GM19324 (cell line): ENCODE measurements around the gene NTM.

ENCODE experiments used
- ATAC-seq: cut with Tn5 transposase; IDR thresholded peaks from one replicate; pipeline ENCODE4 v1.9.1; 2021; ENCODE audit warnings: mild to moderate bottlenecking, moderate library complexity; ENCODE audit not compliant: unreplicated experiment, low FRiP score

Gene NTM

GRCh38 chr11:131628739-131629138 lies 258.3 kb downstream of the NTM start:
- no peak for ATAC-seq

- ATAC-seq = no peak
These were observed 259.6 kb downstream of the NTM start for GRCh38 chr11:131629925-131630540.

GRCh38 chr11:131632971-131633370 lies 262.6 kb downstream of the NTM start:
- ATAC-seq = no peak

GRCh38 chr11:131633921-131634715 lies 263.7 kb downstream of the NTM start:
- ATAC-seq = no peak

- ATAC-seq = no peak
These were observed 267.2 kb downstream of the NTM start for GRCh38 chr11:131637469-131638175.

- ATAC-seq = no peak
These were observed 268.5 kb downstream of the NTM start for GRCh38 chr11:131638889-131639288.

GRCh38 chr11:131640320-131640719 lies 269.9 kb downstream of the NTM start:
- ATAC-seq = no peak

GRCh38 chr11:131642756-131643531 lies 272.5 kb downstream of the NTM start:
- no peak for ATAC-seq

- no peak for ATAC-seq
These were observed 273.9 kb downstream of the NTM start for GRCh38 chr11:131644204-131644795.

- ATAC-seq = no peak
These were observed 274.8 kb downstream of the NTM start for GRCh38 chr11:131645237-131645636.

GRCh38 chr11:131649856-131650255 lies 279.4 kb downstream of the NTM start:
- no peak for ATAC-seq

- no peak for ATAC-seq
These were observed 281.8 kb downstream of the NTM start for GRCh38 chr11:131652231-131652630.

- no peak for ATAC-seq
These were observed 282.8 kb downstream of the NTM start for GRCh38 chr11:131653260-131653659.

GRCh38 chr11:131654849-131655248 lies 284.4 kb downstream of the NTM start:
- no peak for ATAC-seq

GRCh38 chr11:131656179-131656838 lies 285.9 kb downstream of the NTM start:
- no peak for ATAC-seq

GRCh38 chr11:131656839-131657211 lies 286.4 kb downstream of the NTM start:
- no peak for ATAC-seq

GRCh38 chr11:131658414-131658813 lies 288.0 kb downstream of the NTM start:
- ATAC-seq = no peak

GRCh38 chr11:131658952-131659351 lies 288.5 kb downstream of the NTM start:
- no peak for ATAC-seq

- no peak for ATAC-seq
These were observed 289.5 kb downstream of the NTM start for GRCh38 chr11:131659931-131660330.

GRCh38 chr11:131661132-131661531 lies 290.7 kb downstream of the NTM start:
- ATAC-seq = no peak
